HepG2 (cell line): ENCODE results near the gene GORASP2. TPM values are rescaled to one million over a fixed set of nuclear protein-coding genes. Genes with fewer than 3 reads are reported as not detected.
A peak's percentile ranks its signal among the peaks of the same experiment; 100 is the strongest.

Experiments used
- ATF4 ChIP-seq, 2 experiments: fragments of 450-650 bp in 1 of 2; sonication (generic) in 1 of 2; formaldehyde crosslinking; IDR thresholded peaks; 2 replicates each; pipeline versions ENCODE4 v1.5.0 to v1.8.0; 2020 to 2022; ENCODE audit warnings: mild to moderate bottlenecking in 1 of 2, missing genetic modification reagents in 1 of 2
- ETV5 ChIP-seq: IDR thresholded peaks from 2 replicates; pipeline ENCODE4 v1.6.1; 2018; ENCODE audit warnings: missing biosample characterization, missing genetic modification reagents, inconsistent platforms, borderline replicate concordance
- HHEX ChIP-seq: IDR thresholded peaks from 2 replicates; pipeline ENCODE4 v1.6.1; 2016; ENCODE audit warnings: control low read depth
- HNRNPH1 ChIP-seq: fragments of 200-400 bp; formaldehyde crosslinking; optimal IDR thresholded peaks from 2 replicates; pipeline ENCODE3; 2017; ENCODE audit warnings: mild to moderate bottlenecking, low read depth, low read length
- MAF1 ChIP-seq: sonication (generic); formaldehyde crosslinking; IDR thresholded peaks from 2 replicates; pipeline ENCODE4 v1.5.0; 2020; ENCODE audit warnings: missing genetic modification reagents, borderline replicate concordance
- MEIS1 ChIP-seq: sonication (generic); formaldehyde crosslinking; IDR thresholded peaks from 2 replicates; pipeline ENCODE4 v1.9.0; 2021; ENCODE audit warnings: mild to moderate bottlenecking, missing genetic modification reagents, moderate library complexity, borderline replicate concordance
- TCF12 ChIP-seq, 2 experiments: fragments of 450-650 bp in 1 of 2; sonication (generic) in 1 of 2; formaldehyde crosslinking in 1 of 2; IDR thresholded peaks; 2 replicates each; pipeline versions ENCODE4 v1.6.1 to v1.8.0; 2017 to 2022; ENCODE audit warnings: antibody characterized with exemption in 1 of 2, mild to moderate bottlenecking in 1 of 2, missing genetic modification reagents in 1 of 2, moderate library complexity in 1 of 2
- TRIM24 ChIP-seq: sonication (generic); formaldehyde crosslinking; IDR thresholded peaks from 2 replicates; pipeline ENCODE4 v1.8.0; 2022; ENCODE audit warnings: mild to moderate bottlenecking, missing genetic modification reagents
- ZBTB3 ChIP-seq: sonication (generic); formaldehyde crosslinking; IDR thresholded peaks from 2 replicates; pipeline ENCODE4 v1.4.0; 2020; ENCODE audit warnings: low read depth, mild to moderate bottlenecking, moderate library complexity, missing genetic modification reagents, borderline replicate concordance
- ZBTB37 ChIP-seq: sonication (generic); formaldehyde crosslinking; IDR thresholded peaks from 2 replicates; pipeline ENCODE4 v1.4.0; 2020; ENCODE audit warnings: mild to moderate bottlenecking, missing genetic modification reagents
- ZNF142 ChIP-seq: sonication (generic); formaldehyde crosslinking; IDR thresholded peaks from 2 replicates; pipeline ENCODE4 v1.4.0; 2020; ENCODE audit warnings: missing genetic modification reagents
- ZNF253 ChIP-seq: sonication (generic); formaldehyde crosslinking; IDR thresholded peaks from 2 replicates; pipeline ENCODE4 v1.8.0; 2022; ENCODE audit warnings: mild to moderate bottlenecking, missing genetic modification reagents, borderline replicate concordance
- ZNF468 ChIP-seq: sonication (generic); formaldehyde crosslinking; IDR thresholded peaks from 2 replicates; pipeline ENCODE4 v1.8.0; 2022; ENCODE audit warnings: mild to moderate bottlenecking, moderate library complexity, missing genetic modification reagents
- ZNF747 ChIP-seq: sonication (generic); formaldehyde crosslinking; IDR thresholded peaks from 2 replicates; pipeline ENCODE4 v1.8.1; 2023; ENCODE audit warnings: missing genetic modification reagents, mild to moderate bottlenecking, borderline replicate concordance
- ZNF839 ChIP-seq: sonication (generic); formaldehyde crosslinking; IDR thresholded peaks from 2 replicates; pipeline ENCODE4 v1.4.0; 2020; ENCODE audit warnings: missing genetic modification reagents, mild to moderate bottlenecking, borderline replicate concordance
- ZNF883 ChIP-seq: sonication (generic); formaldehyde crosslinking; IDR thresholded peaks from 2 replicates; pipeline ENCODE4 v1.5.1; 2020; ENCODE audit warnings: mild to moderate bottlenecking, missing genetic modification reagents; ENCODE audit errors: not compliant biosample characterization
- ZNF891 ChIP-seq: sonication (generic); formaldehyde crosslinking; IDR thresholded peaks from 2 replicates; pipeline ENCODE4 v1.5.0; 2020; ENCODE audit warnings: mild to moderate bottlenecking, missing genetic modification reagents
- polyA plus RNA-seq, 8 experiments: library from polyadenylated mRNA; depleted of rRNA in 3 of 8; stranded (reverse) in 7 of 8; unstranded in 1 of 8; fragments of >200 nt; fragmentation: Illumina TruSeq in 4 of 8; extraction: Trizol in 4 of 8; gene quantifications; 2 replicates each; pipeline versions ENCODE4 v1.2.1 to v1.2.3, GENCODE V29; 2011 to 2016; ENCODE audit warnings: low read depth in 4 of 8, missing spikeins in 1 of 8, mixed read lengths in 1 of 8; ENCODE audit not compliant: insufficient read depth in 1 of 8
- total RNA-seq, 5 experiments: library from RNA; depleted of rRNA; stranded (reverse); fragments of >200 nt; fragmentation: Illumina TruSeq; extraction: Trizol; gene quantifications; 2 replicates each; pipeline ENCODE4 v1.2.3, GENCODE V29; 2016; ENCODE audit warnings: low read depth in 1 of 5
- TF ChIP-seq, protein P1 (sequence below): sonication (generic); formaldehyde crosslinking; IDR thresholded peaks from 2 replicates; pipeline ENCODE4 v1.8.0; 2022; ENCODE audit warnings: missing genetic modification reagents, mild to moderate bottlenecking, inconsistent platforms, borderline replicate concordance

The GORASP2 gene
- total and polyA plus RNA-seq, 2 of the 13 experiments (the other 11 are each of a cell fraction or from before 2014, with no cell fraction given) = 103 to 239 TPM

DNA sequence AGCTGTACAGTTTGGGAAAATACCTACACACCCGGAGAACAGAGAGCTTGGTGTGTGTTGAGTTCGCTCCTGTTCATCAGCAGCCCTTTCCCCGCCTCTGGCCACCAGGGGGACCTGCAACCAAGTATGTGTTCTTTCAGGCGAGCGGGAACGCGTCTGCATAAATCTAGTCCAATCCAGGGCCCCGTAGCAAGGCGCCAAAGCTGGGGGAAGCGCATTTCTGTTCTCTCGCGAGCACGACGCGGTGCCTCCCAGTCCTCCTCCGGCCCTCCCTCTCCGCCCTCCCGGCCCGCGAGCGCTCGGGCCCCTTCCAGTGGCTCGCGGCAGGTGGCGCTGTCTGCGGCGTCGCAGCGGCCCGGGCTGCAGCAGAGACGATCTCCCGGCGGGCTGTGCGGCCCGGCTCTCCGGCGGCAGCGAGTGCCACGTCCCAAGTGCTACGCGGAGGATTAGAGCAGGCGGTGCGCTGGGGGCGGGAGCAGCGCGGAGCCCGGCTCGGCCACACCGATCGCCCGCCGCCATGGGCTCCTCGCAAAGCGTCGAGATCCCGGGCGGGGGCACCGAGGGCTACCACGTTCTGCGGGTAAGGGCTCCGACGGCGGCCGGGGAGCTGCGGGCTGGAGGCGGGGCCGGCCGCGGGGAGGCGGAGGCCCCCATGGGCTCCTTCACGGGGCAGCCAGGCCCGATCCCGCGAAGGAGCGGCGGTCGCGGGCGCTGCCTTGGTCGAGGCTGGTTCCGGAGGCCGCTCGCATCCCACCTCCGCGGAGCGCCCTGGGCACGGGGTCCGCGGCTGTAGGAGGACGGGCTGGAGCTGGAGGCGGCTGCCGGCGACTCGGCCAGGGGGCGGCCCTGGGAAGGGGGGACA lies at the start of gene GORASP2 (continued):
- TF ChIP-seq ZNF747 = peak; percentile 99; the same call in 1 of the 2 replicates
- TF ChIP-seq ZNF891 (CRISPR knock-in tag) = peak; percentile 62
- TF ChIP-seq TRIM24 (CRISPR knock-in tag) = no peak
- TF ChIP-seq ATF4 (CRISPR knock-in tag; IDR thresholded peaks at IDR 0.05) = peak in 1 of 2 experiments; percentile 85; a peak in 2 of 4 replicates
- TF ChIP-seq MAF1 = no peak; the same call in 1 of the 2 replicates
- no peak; the same call in 1 of the 2 replicates for TF ChIP-seq MEIS1 (CRISPR knock-in tag)
- TF ChIP-seq ZNF883 = peak; percentile 95
- TF ChIP-seq, protein P1, sequence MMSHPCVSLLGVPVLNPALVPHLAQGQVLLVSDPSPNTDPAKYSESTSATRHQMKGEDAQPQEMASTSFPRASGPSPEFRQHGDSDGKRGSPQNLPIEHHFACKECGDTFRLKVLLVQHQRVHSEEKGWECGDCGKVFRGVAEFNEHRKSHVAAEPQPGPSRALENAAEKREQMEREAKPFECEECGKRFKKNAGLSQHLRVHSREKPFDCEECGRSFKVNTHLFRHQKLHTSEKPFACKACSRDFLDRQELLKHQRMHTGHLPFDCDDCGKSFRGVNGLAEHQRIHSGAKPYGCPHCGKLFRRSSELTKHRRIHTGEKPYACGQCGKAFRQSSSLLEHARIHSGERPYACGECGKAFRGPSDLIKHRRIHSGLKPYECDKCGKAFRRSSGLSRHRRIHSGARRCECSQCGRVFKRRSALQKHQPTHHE (CRISPR knock-in tag) = peak; percentile 89; the same call in 1 of the 2 replicates
- TF ChIP-seq ZNF253 (CRISPR knock-in tag) = peak; percentile 92
- no peak for TF ChIP-seq HNRNPH1
- peak; percentile 22; the same call in 1 of the 2 replicates for TF ChIP-seq ZNF468 (CRISPR knock-in tag)
- peak; percentile 94; the same call in 1 of the 2 replicates for TF ChIP-seq ZNF839 (CRISPR knock-in tag)
- TF ChIP-seq ETV5 = peak; percentile 63; the same call in 1 of the 2 replicates
- TF ChIP-seq ZBTB37 (CRISPR knock-in tag) = no peak
- TF ChIP-seq ZBTB3 = no peak; the same call in 1 of the 2 replicates
- TF ChIP-seq ZNF142 (CRISPR knock-in tag) = peak; percentile 80
- no peak for TF ChIP-seq TCF12 (IDR thresholded peaks at IDR 0.05)
- peak; percentile 91 for TF ChIP-seq TCF12 (CRISPR knock-in tag; IDR thresholded peaks at IDR 0.05)
- peak; percentile 65 for TF ChIP-seq HHEX (CRISPR knock-in tag)
